ENCODE measurements around the gene FGR. TPM values are rescaled to one million over a fixed set of nuclear protein-coding genes. Genes with fewer than 3 reads are reported as not detected.

Gene FGR
- total RNA-seq, 1 donor from 2014 or later = 0.13 TPM

- DNase-seq (ENCODE audit: low read depth in 2 of 2) = no peak
These were observed 17.6 kb downstream of the FGR start for GRCh38 chr1:27617420-27617819.

- DNase-seq (ENCODE audit: low read depth in 2 of 2) = no peak
These were observed 18.5 kb downstream of the FGR start for GRCh38 chr1:27616441-27616840.

- DNase-seq (ENCODE audit: low read depth in 2 of 2) = no peak
These were observed 19.4 kb downstream of the FGR start for GRCh38 chr1:27615346-27616192.

GRCh38 chr1:27614625-27615344 is 20.2 kb downstream of the FGR start:
- no peak for DNase-seq (ENCODE audit: low read depth in 2 of 2)

- DNase-seq (ENCODE audit: low read depth in 2 of 2) = no peak
These were observed 20.9 kb downstream of the FGR start for GRCh38 chr1:27614043-27614624.

GRCh38 chr1:27612718-27613117 is 22.3 kb downstream of the FGR start:
- no peak for DNase-seq (ENCODE audit: low read depth in 2 of 2)

GRCh38 chr1:27611450-27611849 is 23.5 kb downstream of the FGR start:
- DNase-seq (ENCODE audit: low read depth in 2 of 2) = no peak

GRCh38 chr1:27609618-27610240 is 25.3 kb downstream of the FGR start:
- DNase-seq (ENCODE audit: low read depth in 2 of 2) = no peak

GRCh38 chr1:27609210-27609555 is 25.8 kb downstream of the FGR start:
- no peak for DNase-seq (ENCODE audit: low read depth in 2 of 2)

GRCh38 chr1:27607239-27607804 is 27.7 kb downstream of the FGR start:
- DNase-seq (ENCODE audit: low read depth in 2 of 2) = no peak

- peak in 1 of 2 donors; percentile 61 for DNase-seq (ENCODE audit: low read depth in 2 of 2)
These were observed 28.2 kb downstream of the FGR start for GRCh38 chr1:27606708-27607238.

GRCh38 chr1:27605796-27606707 is 28.9 kb downstream of the FGR start:
- DNase-seq (ENCODE audit: low read depth in 2 of 2) = peak in 1 of 2 donors; percentile 60

GRCh38 chr1:27605300-27605766 is 29.7 kb downstream of the FGR start:
- no peak for DNase-seq (ENCODE audit: low read depth in 2 of 2)

GRCh38 chr1:27604579-27605299 is 30.2 kb downstream of the FGR start:
- DNase-seq (ENCODE audit: low read depth in 2 of 2) = no peak

- peak; percentile 66 to 94 for DNase-seq (ENCODE audit: low read depth in 2 of 2)
These were observed 31.1 kb downstream of the FGR start, which contains the start of gene AHDC1 for GRCh38 chr1:27603681-27604578. Gene AHDC1 (minus strand): TSS chr1:27604144. CDS start chr1:27552115, 52,029 bp downstream.

GRCh38 chr1:27603309-27603680 is 31.7 kb downstream of the FGR start:
- no peak for DNase-seq (ENCODE audit: low read depth in 2 of 2)

- peak in 1 of 2 donors; percentile 61 for DNase-seq (ENCODE audit: low read depth in 2 of 2)
These were observed 32.3 kb downstream of the FGR start for GRCh38 chr1:27602462-27603308.

All from dermis microvascular lymphatic vessel endothelial cell (primary cell).